Sigmoid colon (tissue), 4 donors: ENCODE measurements around the gene INO80D.

Experiments
- EP300 ChIP-seq, 4 donors: sonication (generic); formaldehyde crosslinking; IDR thresholded peaks; one replicate each; pipeline ENCODE4 v1.6.1; 2017; ENCODE audit warnings: antibody characterized with exemption in 4 of 4
- TF ChIP-seq, protein P1 (sequence below), 4 experiments: fragments of 450-650 bp in 3 of 4; fragments of 200-600 bp in 1 of 4; IDR thresholded peaks; one replicate each; pipeline ENCODE4 v1.5.1; 2016 to 2019; ENCODE audit warnings: antibody characterized with exemption in 4 of 4, mild to moderate bottlenecking in 3 of 4, moderate library complexity in 2 of 4

DNA sequence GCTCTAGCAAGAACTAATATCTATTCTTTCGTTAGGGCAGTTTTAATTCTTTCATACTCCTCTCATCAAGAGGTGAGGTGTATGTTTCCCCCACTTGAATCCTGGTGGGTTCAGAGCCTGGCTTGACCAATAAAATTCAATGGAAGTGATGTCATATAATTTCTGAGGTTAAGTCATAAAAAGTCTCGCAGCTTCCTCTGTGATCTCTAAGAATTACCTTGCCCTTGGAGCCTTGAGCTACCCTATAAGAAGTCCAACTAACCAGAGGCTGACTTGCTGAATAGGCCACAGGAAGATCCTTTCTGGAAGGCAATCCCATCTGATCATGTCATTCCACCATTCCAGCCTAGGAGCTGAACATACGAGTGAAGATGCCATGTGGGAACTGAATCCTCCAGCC is 26.1 kb upstream of the INO80D start:
- no peak for TF ChIP-seq EP300 (IDR thresholded peaks at IDR 0.05)
- TF ChIP-seq, protein P1, sequence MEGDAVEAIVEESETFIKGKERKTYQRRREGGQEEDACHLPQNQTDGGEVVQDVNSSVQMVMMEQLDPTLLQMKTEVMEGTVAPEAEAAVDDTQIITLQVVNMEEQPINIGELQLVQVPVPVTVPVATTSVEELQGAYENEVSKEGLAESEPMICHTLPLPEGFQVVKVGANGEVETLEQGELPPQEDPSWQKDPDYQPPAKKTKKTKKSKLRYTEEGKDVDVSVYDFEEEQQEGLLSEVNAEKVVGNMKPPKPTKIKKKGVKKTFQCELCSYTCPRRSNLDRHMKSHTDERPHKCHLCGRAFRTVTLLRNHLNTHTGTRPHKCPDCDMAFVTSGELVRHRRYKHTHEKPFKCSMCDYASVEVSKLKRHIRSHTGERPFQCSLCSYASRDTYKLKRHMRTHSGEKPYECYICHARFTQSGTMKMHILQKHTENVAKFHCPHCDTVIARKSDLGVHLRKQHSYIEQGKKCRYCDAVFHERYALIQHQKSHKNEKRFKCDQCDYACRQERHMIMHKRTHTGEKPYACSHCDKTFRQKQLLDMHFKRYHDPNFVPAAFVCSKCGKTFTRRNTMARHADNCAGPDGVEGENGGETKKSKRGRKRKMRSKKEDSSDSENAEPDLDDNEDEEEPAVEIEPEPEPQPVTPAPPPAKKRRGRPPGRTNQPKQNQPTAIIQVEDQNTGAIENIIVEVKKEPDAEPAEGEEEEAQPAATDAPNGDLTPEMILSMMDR (IDR thresholded peaks at IDR 0.05): no peak
